H1 (cell line): ENCODE measurements around the gene ZNF548. TPM values are rescaled to one million over a fixed set of nuclear protein-coding genes. Genes with fewer than 3 reads are reported as not detected.

Experiments
- CREB1 ChIP-seq: IDR thresholded peaks from 2 replicates; pipeline ENCODE4 v1.6.1; 2012; ENCODE audit warnings: inconsistent platforms
- EZH2 ChIP-seq: fragments of 200-600 bp; sonication (generic); IDR thresholded peaks from 2 replicates; pipeline ENCODE4 v1.7.1; 2012; ENCODE audit warnings: low read depth, mild to moderate bottlenecking, moderate library complexity, low read length, inconsistent platforms; ENCODE audit not compliant: severe bottlenecking
- POLR2A ChIP-seq, 2 experiments: IDR thresholded peaks; 1 replicate in 1 of 2; 2 replicates in 1 of 2; pipeline ENCODE4 v1.6.1; 2011; ENCODE audit warnings: low read depth in 2 of 2, low read length in 2 of 2, mild to moderate bottlenecking in 2 of 2; ENCODE audit errors: control extremely low read depth in 1 of 2
- RFX5 ChIP-seq: IDR thresholded peaks from 2 replicates; pipeline ENCODE4 v1.6.1; 2011; ENCODE audit warnings: low read depth, low read length, improper control_type of control experiment, borderline replicate concordance
- polyA plus RNA-seq, 7 experiments: library from polyadenylated mRNA; depleted of rRNA in 3 of 7; stranded (reverse) in 5 of 7; unstranded in 2 of 7; fragments of >200 nt in 5 of 7; fragments of 200-250 nt in 2 of 7; gene quantifications; 1 replicate in 5 of 7; 2 replicates in 1 of 7; 4 replicates in 1 of 7; pipeline versions ENCODE4 v1.2.1 to v1.2.3, GENCODE V29; 2011 to 2013; ENCODE audit warnings: missing spikeins in 2 of 7, mixed read lengths in 2 of 7
- total RNA-seq: library from RNA; stranded (reverse); fragmentation: NEBNext Ultra II Directional; extraction: Animal tissue kit (Norgen Biotek cat#: 25700); gene quantifications from 2 replicates; pipeline ENCODE4 v1.2.1, GENCODE V29; 2021

The ZNF548 gene
- total and polyA plus RNA-seq, 2 of the 8 experiments (the other 6 are each of a cell fraction or from before 2014, with no cell fraction given) = 7.4 to 9.9 TPM

GRCh38 chr19:57421037-57421436 is 31.4 kb downstream of the ZNF548 start (continued):
- TF ChIP-seq RFX5 = no peak
- TF ChIP-seq CREB1 = no peak
- TF ChIP-seq EZH2 = no peak
- no peak for TF ChIP-seq POLR2A (IDR thresholded peaks at IDR 0.05; ENCODE audit: control extremely low read depth in 1 of 2, low read depth in 2 of 2, low read length in 2 of 2)
